HL-60/S4 treated with retinoic acid at 250 ng/mL for 4 days and 3 days (cell line): ENCODE measurements around the gene INPP4A.
"Not testable (repeated sequence)": the region's sequence is repeated elsewhere in the genome, so short reads cannot be mapped to it uniquely, and the experiment has no call there.

Experiments
- in situ Hi-C: fragments of 300-500 bp; cut with MboI; formaldehyde crosslinking; loops from 2 replicates; pipeline ENCODE4 v1.7.0; 2022; ENCODE audit warnings: low sequenced_read_pairs

INPP4A gene

GRCh38 chr2:98434492-98434891 is 10.2 kb upstream of the INPP4A start:
- in situ Hi-C loops, result no loop called here

- in situ Hi-C loops, result not testable (repeated sequence)
Observed at GRCh38 chr2:98435670-98436069, 9.0 kb upstream of the INPP4A start.

- in situ Hi-C loops, result no loop called here
Observed at GRCh38 chr2:98436734-98437133, 7.9 kb upstream of the INPP4A start.

GRCh38 chr2:98438190-98439133 is 6.2 kb upstream of the INPP4A start:
- in situ Hi-C loops, result no loop called here

GRCh38 chr2:98441706-98442450 is 2.8 kb upstream of the INPP4A start:
- in situ Hi-C loops, result no loop called here

GRCh38 chr2:98442488-98442887 is 2.2 kb upstream of the INPP4A start:
- in situ Hi-C loops, result no loop called here

- in situ Hi-C loops, result no loop called here
Observed at GRCh38 chr2:98445177-98445682, 572 bp downstream of the INPP4A start.

GRCh38 chr2:98445683-98446581 is 1.3 kb downstream of the INPP4A start:
- in situ Hi-C loops, result no loop called here

GRCh38 chr2:98446850-98447249 is 2.2 kb downstream of the INPP4A start:
- in situ Hi-C loops, result no loop called here

- in situ Hi-C loops, result no loop called here
Observed at GRCh38 chr2:98448441-98449145, 3.9 kb downstream of the INPP4A start.

GRCh38 chr2:98452396-98453027 is 7.9 kb downstream of the INPP4A start:
- in situ Hi-C loops, result no loop called here

- in situ Hi-C loops, result no loop called here
Observed at GRCh38 chr2:98453083-98453482, 8.4 kb downstream of the INPP4A start.

- in situ Hi-C loops, result no loop called here
Observed at GRCh38 chr2:98453531-98453930, 8.9 kb downstream of the INPP4A start.

GRCh38 chr2:98454073-98454472 is 9.4 kb downstream of the INPP4A start:
- in situ Hi-C loops, result no loop called here

GRCh38 chr2:98454500-98455235 is 10.0 kb downstream of the INPP4A start:
- in situ Hi-C loops, result no loop called here

- in situ Hi-C loops, result no loop called here
Observed at GRCh38 chr2:98455494-98455976, 10.9 kb downstream of the INPP4A start.

- in situ Hi-C loops, result no loop called here
Observed at GRCh38 chr2:98457045-98457696, 12.5 kb downstream of the INPP4A start.

- in situ Hi-C loops, result no loop called here
Observed at GRCh38 chr2:98458207-98458606, 13.5 kb downstream of the INPP4A start.
